Measurements from ENCODE around the gene ARIH2. TPM values are rescaled to one million over a fixed set of nuclear protein-coding genes. Genes with fewer than 3 reads are reported as not detected.

The ARIH2 gene
- total and polyA plus RNA-seq, 2 donors (not counting 3 experiments of a cell fraction or from before 2014, with no cell fraction given): 59.7 to 85.5 TPM

DNA sequence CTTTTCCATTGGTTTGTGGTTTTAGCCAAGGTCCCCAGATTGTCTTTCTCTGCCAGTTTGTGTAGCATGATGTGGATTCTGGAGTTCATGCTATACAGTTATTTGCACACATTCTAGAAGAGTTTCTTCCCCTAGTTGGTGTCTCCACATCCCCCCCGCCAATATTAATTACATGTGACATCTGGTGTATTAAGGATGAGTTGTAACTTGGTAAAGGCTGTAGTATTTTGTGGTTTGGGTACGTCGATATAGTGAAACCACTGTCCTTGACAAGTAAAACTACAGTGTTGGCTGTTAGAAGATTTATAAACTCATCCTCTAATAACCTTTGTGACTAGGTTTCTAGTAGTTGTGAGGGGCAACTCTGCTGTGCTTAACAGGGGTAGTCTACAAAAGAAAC is 47.7 kb downstream of the ARIH2 start:
- FAIRE-seq: no peak
- Histone ChIP-seq H3K4me3 (replicated peaks in 1 of 3; ENCODE audit: insufficient read depth in 1 of 3, low read depth in 1 of 3, low read length in 3 of 3) (no peak overlapping the region), H3K27ac (ENCODE audit: insufficient read depth, low read depth, low read length) (no peak overlapping the region), H3K9me3 (replicated peaks; ENCODE audit: control insufficient read depth, insufficient read depth, low read length) (no peaks in the 10 kb centered on the region), H3K4me1 (ENCODE audit: control insufficient read depth, extremely low read depth, insufficient read depth, low read length) (no peaks in the 10 kb centered on the region), H3K79me2 (ENCODE audit: control insufficient read depth, insufficient read depth, low read length) (no peaks in the 10 kb centered on the region), H3K4me2 (ENCODE audit: insufficient read depth, low read length) (no peak overlapping the region), H3K36me3 (ENCODE audit: control insufficient read depth in 2 of 2, extremely low read depth in 1 of 2, insufficient read depth in 2 of 2, low read length in 2 of 2) (peaks cover 18 to 22% of the 10 kb centered on the region in 2 experiments), H3K9me1 (replicated peaks; ENCODE audit: control insufficient read depth, extremely low read depth, insufficient read depth, low read length) (no peaks in the 10 kb centered on the region), H3K27me3 (ENCODE audit: control insufficient read depth in 2 of 2, insufficient read depth in 2 of 2, low read length in 2 of 2) (no peaks in the 10 kb centered on the region), H2AFZ (ENCODE audit: low read depth, low read length) (no peak overlapping the region), H3K9ac (replicated peaks; ENCODE audit: extremely low read depth, insufficient read depth, low read length) (no peak overlapping the region), H4K20me1 (replicated peaks; ENCODE audit: control insufficient read depth, extremely low read depth, insufficient read depth, low read length) (no peaks in the 10 kb centered on the region)
- DNase-seq (ENCODE audit: low read depth, low spot score): no peak
- CTCF ChIA-PET: no interaction called here
- no TSS peak for BruUV-seq (replicated peaks)
- intact Hi-C loops (cut with micrococcal nuclease): no loop called here
- POLR2A ChIA-PET: no interaction called here
- dilution Hi-C loops (cut with MboI; ENCODE audit: extremely low pct_ligation_motif_present, low sequenced_read_pairs): no loop called here
- no peak for TF ChIP-seq EZH2 (IDR thresholded peaks at IDR 0.05; ENCODE audit: borderline replicate concordance, low read depth, low read length, severe bottlenecking)
- no peak for TF ChIP-seq POLR2AphosphoS5 (IDR thresholded peaks at IDR 0.05; ENCODE audit: insufficient read depth, low read depth, low read length)
- no peak for TF ChIP-seq JUN (IDR thresholded peaks at IDR 0.05; ENCODE audit: borderline replicate concordance, insufficient read depth, insufficient read length, low read depth)
- no peak for TF ChIP-seq MAX (IDR thresholded peaks at IDR 0.05; ENCODE audit: insufficient read depth, insufficient read length)

GRCh38 chr3:48966876-48967361 is 48.3 kb downstream of the ARIH2 start:
- ChIA-PET POLR2A (no interaction called here), CTCF (no interaction called here)
- Histone ChIP-seq H3K27ac (ENCODE audit: insufficient read depth, low read depth, low read length) (no peak overlapping the region), H2AFZ (ENCODE audit: low read depth, low read length) (no peak overlapping the region), H3K4me1 (ENCODE audit: control insufficient read depth, extremely low read depth, insufficient read depth, low read length) (no peaks in the 10 kb centered on the region), H3K9ac (replicated peaks; ENCODE audit: extremely low read depth, insufficient read depth, low read length) (no peak overlapping the region), H3K9me3 (replicated peaks; ENCODE audit: control insufficient read depth, insufficient read depth, low read length) (no peaks in the 10 kb centered on the region), H3K9me1 (replicated peaks; ENCODE audit: control insufficient read depth, extremely low read depth, insufficient read depth, low read length) (no peaks in the 10 kb centered on the region), H4K20me1 (replicated peaks; ENCODE audit: control insufficient read depth, extremely low read depth, insufficient read depth, low read length) (no peaks in the 10 kb centered on the region), H3K36me3 (ENCODE audit: control insufficient read depth in 2 of 2, extremely low read depth in 1 of 2, insufficient read depth in 2 of 2, low read length in 2 of 2) (peaks cover 19 to 26% of the 10 kb centered on the region in 2 experiments), H3K4me3 (replicated peaks in 1 of 3; ENCODE audit: insufficient read depth in 1 of 3, low read depth in 1 of 3, low read length in 3 of 3) (no peak overlapping the region), H3K4me2 (ENCODE audit: insufficient read depth, low read length) (no peak overlapping the region), H3K79me2 (ENCODE audit: control insufficient read depth, insufficient read depth, low read length) (no peaks in the 10 kb centered on the region), H3K27me3 (ENCODE audit: control insufficient read depth in 2 of 2, insufficient read depth in 2 of 2, low read length in 2 of 2) (no peaks in the 10 kb centered on the region)
- BruUV-seq (replicated peaks): no TSS peak
- intact Hi-C loops (cut with micrococcal nuclease): no loop called here
- TF ChIP-seq FOS (IDR thresholded peaks at IDR 0.05; ENCODE audit: borderline replicate concordance, insufficient read depth, low read length) (no peak), GATA2 (IDR thresholded peaks at IDR 0.05; ENCODE audit: insufficient read depth, insufficient read length, low read depth, low read length) (no peak), EZH2 (IDR thresholded peaks at IDR 0.05; ENCODE audit: borderline replicate concordance, low read depth, low read length, severe bottlenecking) (no peak), POLR2A (IDR thresholded peaks at IDR 0.05; ENCODE audit: low read depth, low read length) (no peak), MYC (IDR thresholded peaks at IDR 0.05; ENCODE audit: low read depth, low read length) (no peak)
- TF ChIP-seq, protein P1, sequence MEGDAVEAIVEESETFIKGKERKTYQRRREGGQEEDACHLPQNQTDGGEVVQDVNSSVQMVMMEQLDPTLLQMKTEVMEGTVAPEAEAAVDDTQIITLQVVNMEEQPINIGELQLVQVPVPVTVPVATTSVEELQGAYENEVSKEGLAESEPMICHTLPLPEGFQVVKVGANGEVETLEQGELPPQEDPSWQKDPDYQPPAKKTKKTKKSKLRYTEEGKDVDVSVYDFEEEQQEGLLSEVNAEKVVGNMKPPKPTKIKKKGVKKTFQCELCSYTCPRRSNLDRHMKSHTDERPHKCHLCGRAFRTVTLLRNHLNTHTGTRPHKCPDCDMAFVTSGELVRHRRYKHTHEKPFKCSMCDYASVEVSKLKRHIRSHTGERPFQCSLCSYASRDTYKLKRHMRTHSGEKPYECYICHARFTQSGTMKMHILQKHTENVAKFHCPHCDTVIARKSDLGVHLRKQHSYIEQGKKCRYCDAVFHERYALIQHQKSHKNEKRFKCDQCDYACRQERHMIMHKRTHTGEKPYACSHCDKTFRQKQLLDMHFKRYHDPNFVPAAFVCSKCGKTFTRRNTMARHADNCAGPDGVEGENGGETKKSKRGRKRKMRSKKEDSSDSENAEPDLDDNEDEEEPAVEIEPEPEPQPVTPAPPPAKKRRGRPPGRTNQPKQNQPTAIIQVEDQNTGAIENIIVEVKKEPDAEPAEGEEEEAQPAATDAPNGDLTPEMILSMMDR (IDR thresholded peaks at IDR 0.05; ENCODE audit: extremely low read depth in 1 of 2, insufficient read depth in 1 of 2, low read depth in 1 of 2, low read length in 2 of 2): no peak
- no peak for FAIRE-seq
- DNase-seq (ENCODE audit: low read depth, low spot score): no peak
- dilution Hi-C loops (cut with MboI; ENCODE audit: extremely low pct_ligation_motif_present, low sequenced_read_pairs): no loop called here

All from endothelial cell of umbilical vein (primary cell).